WERI-Rb-1 (cell line): ENCODE data around the gene HIRA.

Experiments
- DNase-seq: peaks from one replicate; pipeline ENCODE4 v3.0.0-alpha.2; 2020
- H3K27ac ChIP-seq: fragments of 250-450 bp; sonication (Bioruptor Pico); 2 replicates; pipeline ENCODE4 v1.5.1; 2020; ENCODE audit warnings: mild to moderate bottlenecking, moderate library complexity
- H3K27me3 ChIP-seq: fragments of 250-450 bp; sonication (Bioruptor Pico); 2 replicates; pipeline ENCODE4 v1.5.1; 2021; ENCODE audit warnings: mild to moderate bottlenecking, low read depth, moderate library complexity; ENCODE audit not compliant: insufficient read depth, severe bottlenecking
- H3K36me3 ChIP-seq: fragments of 250-450 bp; sonication (Bioruptor Pico); 2 replicates; pipeline ENCODE4 v1.5.1; 2020; ENCODE audit warnings: mild to moderate bottlenecking, moderate library complexity
- H3K4me3 ChIP-seq: 2 replicates; pipeline ENCODE4 v1.5.1; 2011; ENCODE audit warnings: low read depth, mild to moderate bottlenecking, control low read depth, low read length
- H3K9me3 ChIP-seq: fragments of 250-450 bp; sonication (Bioruptor Pico); 2 replicates; pipeline ENCODE4 v1.5.1; 2021; ENCODE audit warnings: mild to moderate bottlenecking, moderate library complexity; ENCODE audit not compliant: severe bottlenecking
- CTCF ChIP-seq: IDR thresholded peaks from 2 replicates; pipeline ENCODE4 v1.5.1; 2011; ENCODE audit warnings: low read depth, mild to moderate bottlenecking, control low read depth, inconsistent platforms, low read length

Gene HIRA

DNA sequence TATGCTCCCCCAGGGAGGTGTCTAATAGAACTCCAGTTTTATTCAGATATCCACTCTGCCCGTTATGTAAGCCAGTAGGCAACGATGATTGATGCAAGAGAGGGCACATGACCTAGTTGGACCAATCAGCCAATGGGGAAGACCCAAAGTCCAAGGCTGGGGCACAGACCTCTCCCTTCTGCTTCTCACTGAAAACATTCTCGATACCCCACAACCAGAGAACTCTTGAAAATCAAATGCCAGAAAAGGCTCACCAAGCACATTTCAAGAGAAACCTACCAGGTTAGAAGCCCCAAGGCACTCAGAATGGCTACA, 7.4 kb downstream of the HIRA start:
- Histone ChIP-seq H3K4me3 (no peak overlapping the region), H3K36me3 (peaks cover 8% of the 10 kb centered on the region; the same call in 1 of the 2 replicates), H3K9me3 (no peaks in the 10 kb centered on the region), H3K27ac (no peak overlapping the region), H3K27me3 (no peaks in the 10 kb centered on the region)
- TF ChIP-seq CTCF = no peak
- DNase-seq = no peak

DNA sequence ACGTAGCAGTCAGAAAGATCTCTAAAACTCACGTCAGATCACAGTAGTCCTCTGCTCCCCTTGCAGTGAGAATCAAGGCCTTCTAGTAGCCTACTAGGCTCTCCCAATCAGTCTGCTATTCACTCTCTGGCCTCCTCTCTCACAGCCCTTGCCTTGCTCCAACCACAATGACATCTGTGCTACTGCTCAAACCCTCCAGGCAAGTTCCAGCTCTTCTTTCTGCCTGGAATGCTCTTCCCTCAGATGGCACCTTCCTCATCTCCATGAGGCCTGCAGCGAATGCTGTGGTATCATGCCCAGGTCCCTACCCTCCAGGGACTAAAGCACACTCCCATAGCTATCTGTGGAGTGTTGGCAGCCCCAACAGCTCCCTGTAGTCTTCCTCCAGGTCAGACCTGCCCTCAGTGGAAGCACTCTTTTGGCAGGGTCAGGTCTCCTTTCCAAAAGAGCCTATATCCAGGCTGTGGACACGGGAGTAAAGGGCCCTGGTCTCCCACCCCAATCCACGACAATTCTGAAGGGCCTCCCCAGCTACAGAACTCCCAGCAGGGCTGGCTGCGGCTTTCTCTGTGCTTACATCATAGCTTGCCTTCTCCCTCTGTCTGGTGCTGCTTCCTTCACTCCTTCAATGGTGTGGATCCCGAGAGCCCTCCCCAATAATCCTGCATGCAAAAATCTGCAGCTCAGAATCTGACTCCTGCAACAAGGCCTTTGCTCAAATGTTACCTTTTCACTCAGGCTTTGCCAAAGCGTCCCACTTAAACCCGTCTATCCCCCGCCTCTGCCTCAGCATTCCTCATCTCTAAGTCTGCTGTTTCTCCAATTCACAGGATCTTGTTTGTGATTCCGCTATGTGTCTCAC, 8.9 kb downstream of the HIRA start:
- no peak overlapping the region for H3K4me3 ChIP-seq
- no peak for TF ChIP-seq CTCF
- H3K9me3 ChIP-seq = no peaks in the 10 kb centered on the region
- no peak overlapping the region for H3K27ac ChIP-seq
- H3K27me3 ChIP-seq = no peaks in the 10 kb centered on the region
- H3K36me3 ChIP-seq = peaks cover 3% of the 10 kb centered on the region; the same call in 1 of the 2 replicates
- DNase-seq = no peak

- DNase-seq = no peak
- no peak overlapping the region for H3K4me3 ChIP-seq
- TF ChIP-seq CTCF = no peak
- no peaks in the 10 kb centered on the region for H3K27me3 ChIP-seq
- H3K9me3 ChIP-seq = no peaks in the 10 kb centered on the region
- H3K27ac ChIP-seq = no peak overlapping the region
- peaks cover 7% of the 10 kb centered on the region; the same call in 1 of the 2 replicates for H3K36me3 ChIP-seq
Observed at GRCh38 chr22:19420321-19420720, 11.2 kb downstream of the HIRA start.

DNA sequence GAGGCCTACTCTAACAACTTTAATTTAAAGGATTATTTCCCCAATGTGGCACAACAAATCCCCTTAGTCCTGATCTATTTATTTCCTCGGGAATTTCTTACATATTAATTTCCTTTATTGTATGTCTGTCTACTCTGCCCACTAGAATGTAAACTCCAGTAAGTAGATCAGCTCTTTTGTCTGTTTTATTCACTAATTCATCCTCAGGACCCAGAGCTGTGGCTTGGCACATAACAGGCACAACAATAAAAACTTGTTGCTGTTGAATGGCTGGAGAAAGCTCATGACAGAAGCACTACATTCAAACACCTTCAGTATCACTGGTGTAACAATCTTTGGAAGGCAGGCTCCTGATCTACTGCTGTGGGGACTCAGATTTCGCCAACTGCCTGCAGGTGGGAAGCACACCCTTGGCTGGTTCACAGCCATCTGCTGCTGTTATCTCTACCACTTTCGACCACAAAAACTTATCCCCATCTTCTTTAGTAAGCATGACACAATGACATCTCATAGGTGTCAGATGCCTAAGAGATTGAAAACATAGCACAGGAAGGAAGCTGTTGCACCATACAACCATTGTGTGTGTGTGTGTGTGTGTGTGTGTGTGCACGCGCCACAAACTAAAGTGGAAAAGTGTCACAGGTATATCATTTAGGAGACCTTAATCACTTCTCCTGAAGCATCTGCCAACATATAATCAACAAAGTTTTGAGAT, 11.9 kb downstream of the HIRA start:
- no peak overlapping the region for H3K27ac ChIP-seq
- H3K9me3 ChIP-seq = no peaks in the 10 kb centered on the region
- TF ChIP-seq CTCF = no peak
- H3K27me3 ChIP-seq = no peaks in the 10 kb centered on the region
- H3K36me3 ChIP-seq = peaks cover 7% of the 10 kb centered on the region; the same call in 1 of the 2 replicates
- H3K4me3 ChIP-seq = no peak overlapping the region
- no peak for DNase-seq

GRCh38 chr22:19419086-19419463, 12.5 kb downstream of the HIRA start:
- no peak for TF ChIP-seq CTCF
- H3K4me3 ChIP-seq = no peak overlapping the region
- DNase-seq = no peak
- H3K36me3 ChIP-seq = peaks cover 7% of the 10 kb centered on the region; the same call in 1 of the 2 replicates
- no peaks in the 10 kb centered on the region for H3K9me3 ChIP-seq
- H3K27me3 ChIP-seq = no peaks in the 10 kb centered on the region
- no peak overlapping the region for H3K27ac ChIP-seq
